Stomach (tissue), 9 donors: ENCODE data around the gene PRM3. TPM values are rescaled to one million over a fixed set of nuclear protein-coding genes. Genes with fewer than 3 reads are reported as not detected.
A peak's percentile ranks its signal among the peaks of the same experiment; 100 is the strongest.

Source experiments
- DNase-seq, 2 donors: peaks; one replicate each; pipeline versions ENCODE4 v3.0.0 to v3.0.0-alpha.2; 2013 to 2019
- H3K27ac ChIP-seq, 5 donors: fragments of 200-600 bp in 4 of 5; sonication (generic) in 4 of 5; one replicate each; pipeline ENCODE4 v1.5.1; 2013 to 2019; ENCODE audit warnings: mild to moderate bottlenecking in 1 of 5, moderate library complexity in 1 of 5
- H3K27me3 ChIP-seq, 3 donors: fragments of 200-600 bp; sonication (generic); one replicate each; pipeline ENCODE4 v1.5.1; 2017 to 2019; ENCODE audit warnings: mixed run types in 1 of 3
- H3K36me3 ChIP-seq, 4 donors: fragments of 200-600 bp; sonication (generic); 1 replicate in 3 of 4; 2 replicates in 1 of 4; pipeline ENCODE4 v1.5.1; 2016 to 2019
- H3K4me1 ChIP-seq, 4 donors: fragments of 200-600 bp; sonication (generic); one replicate each; pipeline ENCODE4 v1.5.1; 2016 to 2019
- H3K4me3 ChIP-seq, 4 donors: fragments of 200-600 bp; sonication (generic) in 3 of 4; one replicate each; pipeline ENCODE4 v1.5.1; 2016 to 2019; ENCODE audit warnings: mild to moderate bottlenecking in 1 of 4
- H3K9me3 ChIP-seq, 4 donors: fragments of 200-600 bp; sonication (generic); one replicate each; pipeline ENCODE4 v1.5.1; 2016 to 2019
- EP300 ChIP-seq: sonication (generic); formaldehyde crosslinking; IDR thresholded peaks from one replicate; pipeline ENCODE4 v1.6.1; 2017; ENCODE audit warnings: antibody characterized with exemption
- POLR2A ChIP-seq, 4 donors: fragments of 450-650 bp; IDR thresholded peaks; one replicate each; pipeline ENCODE4 v1.6.1; 2016; ENCODE audit warnings: antibody characterized with exemption in 4 of 4, control low read depth in 2 of 4, mild to moderate bottlenecking in 1 of 4, moderate library complexity in 1 of 4
- POLR2AphosphoS5 ChIP-seq, 3 donors: sonication (generic); formaldehyde crosslinking; IDR thresholded peaks; one replicate each; pipeline ENCODE4 v1.6.1; 2016; ENCODE audit warnings: antibody characterized with exemption in 3 of 3
- WGBS, 5 donors: extraction: QIAGEN DNeasy Blood & Tissue Kit in 3 of 5; methylation state at CpG; one replicate each; pipeline versions ENCODE4 v1.1.5 to v1.1.7; 2013 to 2018; 5-methylcytosine and 5-hydroxymethylcytosine counted together
- intact Hi-C: fragments of 100-400 bp; cut with DNase I; formaldehyde crosslinking; loops from one replicate; pipeline ENCODE4 v1.15.1; 2023; ENCODE audit warnings: low total_unique reads
- polyA plus RNA-seq, 3 donors: library from polyadenylated mRNA; stranded (reverse); fragments of 200-250 nt; gene quantifications; one replicate each; pipeline ENCODE4 v1.2.3, GENCODE V29; 2013
- total RNA-seq, 5 donors: library from RNA; depleted of rRNA; stranded (reverse); fragments of >200 nt; gene quantifications; one replicate each; pipeline versions ENCODE4 v1.1.0 to v1.2.3, GENCODE V29; 2014 to 2016
- TF ChIP-seq, protein P1 (sequence below), 7 experiments: fragments of 450-650 bp in 4 of 7; fragments of 200-600 bp in 3 of 7; sonication (generic) in 3 of 7; IDR thresholded peaks; one replicate each; pipeline ENCODE4 v1.5.1; 2016 to 2019; ENCODE audit warnings: antibody characterized with exemption in 7 of 7, control low read depth in 2 of 7, mild to moderate bottlenecking in 1 of 7
- donor health status: healthy with polysubstance abuse.
- donor health status: Bipolar disorder and iron deficiency.
- donor health status: healthy.

Gene PRM3
- total and polyA plus RNA-seq, 8 donors = not detected

DNA sequence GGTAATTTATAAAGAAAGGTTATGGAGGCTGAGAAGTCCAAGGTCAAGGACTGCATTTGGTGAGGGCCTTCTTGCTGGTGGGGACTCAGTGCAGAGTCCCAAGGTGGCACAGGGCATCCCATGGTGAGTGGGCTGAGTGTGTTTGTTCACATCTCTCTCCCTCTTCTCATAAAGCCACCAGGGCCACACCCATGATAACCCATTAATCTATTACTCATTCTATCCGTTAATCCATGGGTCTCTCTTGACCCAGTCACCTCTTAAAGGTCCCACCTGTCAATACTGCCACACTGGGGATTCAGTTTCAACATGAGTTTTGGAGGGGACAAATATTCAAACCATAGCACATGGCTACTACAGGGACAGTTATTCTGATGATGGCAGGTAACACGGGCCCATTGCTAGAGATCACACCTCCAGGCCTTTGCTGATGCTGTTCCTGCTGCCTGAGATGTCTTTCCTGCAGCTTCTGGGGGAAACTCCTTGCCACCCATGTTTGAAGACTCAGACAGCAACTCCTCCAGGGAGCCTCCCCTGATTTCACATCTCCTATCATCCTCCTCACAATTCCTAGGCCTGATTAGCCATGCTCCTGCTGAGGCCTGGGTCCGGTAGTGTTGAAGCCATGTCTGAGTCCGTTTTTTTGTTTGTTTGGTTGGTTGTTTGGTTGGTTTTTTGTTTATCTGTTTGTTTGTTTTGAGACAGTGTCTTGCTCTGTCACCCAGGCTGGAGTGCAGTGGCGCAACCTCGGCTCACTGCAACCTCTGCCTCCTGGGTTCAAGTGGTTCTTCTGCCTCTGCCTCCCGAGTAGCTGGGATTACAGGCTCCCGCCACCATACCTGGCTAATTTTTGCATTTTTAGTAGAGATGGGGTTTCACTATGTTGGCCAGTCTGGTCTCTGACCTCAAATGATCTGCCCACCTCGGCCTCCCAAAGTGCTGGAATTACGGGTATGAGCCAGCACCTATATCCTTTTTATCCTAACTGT lies 33.5 kb downstream of the PRM3 start:
- H3K27me3 ChIP-seq = no peaks in the 10 kb centered on the region
- WGBS, 5 donors = 77 to 87% (median 78%) methylated on average over 10 of the region's 10 CpGs
- DNase-seq = no peak
- intact Hi-C loops = no loop called here
- no peaks in the 10 kb centered on the region for H3K9me3 ChIP-seq
- H3K4me1 ChIP-seq = peaks cover 0 to 18% (median 8%) of the 10 kb centered on the region in 4 donors
- TF ChIP-seq, protein P1, sequence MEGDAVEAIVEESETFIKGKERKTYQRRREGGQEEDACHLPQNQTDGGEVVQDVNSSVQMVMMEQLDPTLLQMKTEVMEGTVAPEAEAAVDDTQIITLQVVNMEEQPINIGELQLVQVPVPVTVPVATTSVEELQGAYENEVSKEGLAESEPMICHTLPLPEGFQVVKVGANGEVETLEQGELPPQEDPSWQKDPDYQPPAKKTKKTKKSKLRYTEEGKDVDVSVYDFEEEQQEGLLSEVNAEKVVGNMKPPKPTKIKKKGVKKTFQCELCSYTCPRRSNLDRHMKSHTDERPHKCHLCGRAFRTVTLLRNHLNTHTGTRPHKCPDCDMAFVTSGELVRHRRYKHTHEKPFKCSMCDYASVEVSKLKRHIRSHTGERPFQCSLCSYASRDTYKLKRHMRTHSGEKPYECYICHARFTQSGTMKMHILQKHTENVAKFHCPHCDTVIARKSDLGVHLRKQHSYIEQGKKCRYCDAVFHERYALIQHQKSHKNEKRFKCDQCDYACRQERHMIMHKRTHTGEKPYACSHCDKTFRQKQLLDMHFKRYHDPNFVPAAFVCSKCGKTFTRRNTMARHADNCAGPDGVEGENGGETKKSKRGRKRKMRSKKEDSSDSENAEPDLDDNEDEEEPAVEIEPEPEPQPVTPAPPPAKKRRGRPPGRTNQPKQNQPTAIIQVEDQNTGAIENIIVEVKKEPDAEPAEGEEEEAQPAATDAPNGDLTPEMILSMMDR (IDR thresholded peaks at IDR 0.05) = no peak
- no peak for TF ChIP-seq POLR2AphosphoS5 (IDR thresholded peaks at IDR 0.05)
- TF ChIP-seq POLR2A (IDR thresholded peaks at IDR 0.05) = no peak
- no peak for TF ChIP-seq EP300
- no peaks in the 10 kb centered on the region for H3K36me3 ChIP-seq
- peak overlapping the region in 1 of 4 donors; percentile 4 for H3K4me3 ChIP-seq
- H3K27ac ChIP-seq = peak overlapping the region in 1 of 5 donors; percentile 13

DNA sequence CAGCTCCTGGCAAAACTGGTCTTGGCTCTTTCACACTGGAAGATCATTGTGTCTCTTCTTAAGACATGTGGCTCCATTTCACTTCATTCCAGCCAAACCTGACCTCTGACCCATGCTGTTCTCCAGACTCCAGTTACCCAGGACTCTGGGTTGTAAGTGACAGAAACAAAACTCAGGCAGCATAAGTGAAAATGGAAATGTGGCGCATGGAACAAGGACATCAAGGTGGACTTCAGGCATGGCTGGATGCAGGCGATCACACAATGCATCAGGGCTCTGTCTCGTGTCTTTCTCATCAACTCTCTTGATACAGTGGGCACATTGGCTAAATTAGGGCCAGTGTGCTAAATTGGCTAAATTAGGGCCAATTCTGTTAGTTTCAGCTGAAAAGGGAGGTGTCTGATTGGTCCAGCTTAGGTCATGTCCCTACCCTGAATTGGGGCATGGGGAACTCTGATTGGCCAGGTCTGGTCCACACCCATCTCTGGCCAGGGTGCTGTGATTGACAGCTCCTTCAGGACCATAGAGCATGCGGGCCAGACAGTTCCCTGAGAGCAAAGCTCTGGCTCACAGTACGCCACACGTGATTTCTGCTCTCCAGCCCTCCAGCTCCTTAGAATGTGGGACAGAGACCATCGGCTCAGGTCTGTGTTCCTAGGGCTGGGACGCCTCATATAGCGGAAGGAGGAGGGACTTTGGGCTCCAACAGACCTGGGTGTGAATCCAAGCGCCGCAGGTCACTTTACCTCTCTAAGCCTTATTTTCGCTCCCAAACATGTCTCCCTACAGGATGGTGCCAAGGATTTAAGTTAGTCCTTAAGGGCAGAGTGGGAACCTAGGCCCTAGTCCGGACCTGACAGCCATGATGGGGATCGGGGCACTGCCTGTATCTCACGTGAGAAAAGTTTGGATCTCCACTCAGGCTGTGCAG lies 34.9 kb downstream of the PRM3 start:
- intact Hi-C loops = no loop called here
- H3K4me1 ChIP-seq = peaks cover 0 to 19% (median 8%) of the 10 kb centered on the region in 4 donors
- H3K9me3 ChIP-seq = no peaks in the 10 kb centered on the region
- no peak overlapping the region for H3K27ac ChIP-seq
- no peaks in the 10 kb centered on the region for H3K27me3 ChIP-seq
- DNase-seq = no peak
- no peak overlapping the region for H3K4me3 ChIP-seq
- TF ChIP-seq EP300 = no peak
- TF ChIP-seq, protein P1 (IDR thresholded peaks at IDR 0.05) = no peak
- no peak for TF ChIP-seq POLR2A (IDR thresholded peaks at IDR 0.05)
- TF ChIP-seq POLR2AphosphoS5 (IDR thresholded peaks at IDR 0.05) = no peak
- WGBS, 5 donors = 93 to 98% (median 96%) methylated on average over 14 to 15 of the region's 15 CpGs
- no peaks in the 10 kb centered on the region for H3K36me3 ChIP-seq

DNA sequence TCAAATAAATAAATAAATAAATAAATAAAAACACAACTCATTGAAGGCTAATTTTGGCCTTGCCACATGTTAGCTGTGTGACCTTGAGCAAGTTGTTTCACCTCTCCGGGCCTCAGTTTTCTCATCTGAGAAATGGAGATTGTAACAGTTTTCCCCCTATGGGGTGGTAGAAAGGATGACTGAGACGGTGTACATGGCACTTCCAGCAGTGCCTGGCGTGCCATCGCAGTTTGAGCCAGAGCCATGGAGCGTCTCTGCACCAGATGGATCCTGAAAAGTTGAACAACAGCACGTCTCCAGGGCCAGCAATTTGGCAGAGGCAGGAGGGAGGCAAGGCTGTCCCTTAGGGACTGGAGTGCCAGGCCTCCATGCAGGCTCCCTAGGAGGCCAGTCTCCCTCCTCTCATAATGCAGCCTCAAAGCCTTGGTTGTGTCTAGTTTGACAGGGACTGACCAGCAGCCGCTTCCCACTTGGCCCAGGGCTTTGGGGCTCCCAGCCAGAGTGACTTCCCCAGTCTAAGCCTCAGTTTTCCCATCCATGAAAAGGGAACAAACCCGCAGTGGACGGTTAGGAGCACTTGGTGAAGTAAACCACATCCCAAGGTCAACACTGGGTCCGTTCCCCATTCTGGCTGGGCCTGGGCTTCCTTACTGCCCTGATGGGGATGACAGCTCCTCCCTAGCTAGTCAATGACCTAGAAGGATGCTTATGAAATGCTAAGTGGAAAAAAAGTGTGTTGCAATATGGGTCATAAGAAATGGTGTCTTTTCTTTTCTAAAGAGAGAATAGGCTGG lies 36.8 kb downstream of the PRM3 start:
- DNase-seq = no peak
- Histone ChIP-seq H3K36me3 (no peaks in the 10 kb centered on the region), H3K4me1 (peaks cover 8 to 30% (median 18%) of the 10 kb centered on the region in 4 donors), H3K27me3 (no peaks in the 10 kb centered on the region), H3K4me3 (no peak overlapping the region), H3K27ac (no peak overlapping the region), H3K9me3 (no peaks in the 10 kb centered on the region)
- intact Hi-C loops = no loop called here
- TF ChIP-seq POLR2AphosphoS5 (IDR thresholded peaks at IDR 0.05) (no peak), POLR2A (IDR thresholded peaks at IDR 0.05) (no peak), EP300 (no peak)
- TF ChIP-seq, protein P1 (IDR thresholded peaks at IDR 0.05) = no peak
- WGBS, 5 donors = 80 to 89% (median 87%) methylated on average over 9 to 10 of the region's 10 CpGs
